HCT116 (cell line): ENCODE measurements around the gene CASR. TPM values are rescaled to one million over a fixed set of nuclear protein-coding genes. Genes with fewer than 3 reads are reported as not detected.

Experiments used
- ATAC-seq: fragments of 200-7000 bp; cut with Tn5 transposase; 2 replicates; pipeline ENCODE4 v1.9.1; 2020; ENCODE audit warnings: mild to moderate bottlenecking, moderate library complexity
- BruUV-seq: library from RNA; stranded (reverse); fragments of 400-500 nt; replicated peaks from 2 replicates; lab custom pipeline; 2021; lab: Mats Ljungman, UMichigan
- CTCF ChIA-PET: fragments of 300-600 bp; sonication (Branson Sonifier 250); formaldehyde crosslinking; loops from one replicate; lab custom pipeline; 2021; ENCODE audit warnings: antibody characterized with exemption; lab: Charles Lee
- POLR2A ChIA-PET: fragments of 300-600, 350-600 bp; sonication (Branson Sonifier 250); formaldehyde crosslinking; loops from one replicate; lab custom pipeline; 2021; ENCODE audit warnings: antibody characterized with exemption; lab: Charles Lee
- RAD21 ChIA-PET, 2 experiments: fragments of 300-600 bp; sonication (Branson Sonifier 250); formaldehyde crosslinking; loops; one replicate each; lab custom pipeline; 2023; ENCODE audit warnings: low total read pairs in 2 of 2; ENCODE audit not compliant: uncharacterized antibody in 2 of 2, unreplicated experiment in 2 of 2, low non-redundant PET in 1 of 2; lab: Charles Lee
- DNase-seq: peaks from one replicate; pipeline ENCODE4 v3.0.0-alpha.2; 2010; ENCODE audit warnings: low read depth, low spot score
- H2AFZ ChIP-seq: fragments of 200-600 bp; shearing (Covaris generic), sonication (generic); 2 replicates; pipeline ENCODE4 v1.6.1; 2017; ENCODE audit warnings: low read depth, mixed run types, mixed read lengths, antibody characterized with exemption, low read length; ENCODE audit not compliant: poor library complexity, severe bottlenecking
- H3K27ac ChIP-seq: 2 replicates; pipeline ENCODE4 v1.5.1; 2012; ENCODE audit warnings: low read depth, low read length
- H3K27me3 ChIP-seq: fragments of 200-600 bp; sonication (generic); 2 replicates; pipeline ENCODE4 v1.6.1; 2016; ENCODE audit warnings: mixed run types, low read length, mixed read lengths; ENCODE audit not compliant: insufficient read depth
- H3K36me3 ChIP-seq, 2 experiments: fragments of 200-500 bp in 1 of 2; fragments of 200-600 bp in 1 of 2; sonication (Bioruptor generic) in 1 of 2; sonication (generic) in 1 of 2; 2 replicates each; pipeline versions ENCODE4 v1.5.1 to v1.6.1; 2014 to 2016; ENCODE audit warnings: low read length in 2 of 2, inconsistent platforms in 1 of 2, mixed read lengths in 1 of 2, mixed run types in 1 of 2; ENCODE audit not compliant: insufficient read depth in 2 of 2, control insufficient read depth in 1 of 2
- H3K4me1 ChIP-seq, 2 experiments: fragments of 200-600 bp in 1 of 2; sonication (generic) in 1 of 2; 2 replicates each; pipeline versions ENCODE4 v1.5.1 to v1.6.1; 2012 to 2017; ENCODE audit warnings: low read length in 2 of 2, inconsistent platforms in 1 of 2, mild to moderate bottlenecking in 1 of 2, mixed read lengths in 1 of 2, mixed run types in 1 of 2, moderate library complexity in 1 of 2; ENCODE audit not compliant: insufficient read depth in 2 of 2, control insufficient read depth in 1 of 2
- H3K4me2 ChIP-seq: fragments of 200-600 bp; sonication (generic); 2 replicates; pipeline ENCODE4 v1.6.1; 2017; ENCODE audit warnings: mixed run types, low read length, mixed read lengths
- H3K4me3 ChIP-seq, 2 experiments: fragments of 200-600 bp in 1 of 2; sonication (generic) in 1 of 2; replicated peaks in 1 of 2; 2 replicates each; pipeline ENCODE4 v1.5.1; 2011 to 2016; ENCODE audit warnings: low read length in 2 of 2, control low read depth in 1 of 2, low read depth in 1 of 2, mild to moderate bottlenecking in 1 of 2, mixed read lengths in 1 of 2, mixed run types in 1 of 2
- H3K79me2 ChIP-seq: fragments of 200-600 bp; sonication (generic); 2 replicates; pipeline ENCODE4 v1.6.1; 2017; ENCODE audit warnings: mild to moderate bottlenecking, mixed run types, low read length, moderate library complexity, mixed read lengths; ENCODE audit not compliant: insufficient read depth
- H3K9ac ChIP-seq: fragments of 200-600 bp; sonication (generic); 2 replicates; pipeline ENCODE4 v1.6.1; 2016; ENCODE audit warnings: low read length, mixed read lengths
- H3K9me2 ChIP-seq: fragments of 200-600 bp; sonication (generic), shearing (Covaris generic); 2 replicates; pipeline ENCODE4 v1.6.1; 2017; ENCODE audit warnings: mixed run types, mild to moderate bottlenecking, moderate library complexity; ENCODE audit not compliant: insufficient read depth
- H3K9me3 ChIP-seq, 2 experiments: fragments of 200-500 bp in 1 of 2; fragments of 200-600 bp in 1 of 2; sonication (Bioruptor generic) in 1 of 2; sonication (generic) in 1 of 2; 2 replicates each; pipeline ENCODE4 v1.6.1; 2014 to 2017; ENCODE audit warnings: low read length in 2 of 2, mixed read lengths in 2 of 2, inconsistent platforms in 1 of 2, low read depth in 1 of 2, mild to moderate bottlenecking in 1 of 2, mixed run types in 1 of 2, moderate library complexity in 1 of 2; ENCODE audit not compliant: control insufficient read depth in 1 of 2, insufficient read depth in 1 of 2
- H4K20me1 ChIP-seq: fragments of 200-600 bp; sonication (generic), shearing (Covaris generic); 2 replicates; pipeline ENCODE4 v1.6.1; 2017; ENCODE audit warnings: mixed run types, mild to moderate bottlenecking, moderate library complexity; ENCODE audit not compliant: insufficient read depth
- CEBPB ChIP-seq: IDR thresholded peaks from 2 replicates; pipeline ENCODE4 v1.6.1; 2012; ENCODE audit warnings: low read depth
- EGR1 ChIP-seq: IDR thresholded peaks from 2 replicates; pipeline ENCODE4 v1.6.1; 2012; ENCODE audit warnings: low read depth
- ELF1 ChIP-seq: IDR thresholded peaks from 2 replicates; pipeline ENCODE4 v1.6.1; 2012; ENCODE audit warnings: low read depth, borderline replicate concordance
- EZH2phosphoT487 ChIP-seq: fragments of 200-600 bp; IDR thresholded peaks from 2 replicates; pipeline ENCODE4 v1.6.1; 2018; ENCODE audit warnings: antibody characterized with exemption, borderline replicate concordance
- FOSL1 ChIP-seq: IDR thresholded peaks from 2 replicates; pipeline ENCODE4 v1.6.1; 2012; ENCODE audit warnings: low read depth
- MAX ChIP-seq: IDR thresholded peaks from 2 replicates; pipeline ENCODE4 v1.6.1; 2012
- RAD21 ChIP-seq: IDR thresholded peaks from 2 replicates; pipeline ENCODE4 v1.6.1; 2012; ENCODE audit warnings: low read depth, mild to moderate bottlenecking
- SRF ChIP-seq: IDR thresholded peaks from 2 replicates; pipeline ENCODE4 v1.6.1; 2012; ENCODE audit warnings: low read depth
- ZBTB33 ChIP-seq: IDR thresholded peaks from 2 replicates; pipeline ENCODE4 v1.6.1; 2011; ENCODE audit warnings: mild to moderate bottlenecking, low read length, moderate library complexity; ENCODE audit not compliant: insufficient replicate concordance; ENCODE audit errors: extremely low read depth
- intact Hi-C: fragments of 100-400 bp; cut with micrococcal nuclease; formaldehyde crosslinking; loops from 2 replicates; pipeline ENCODE4 v1.10.0; 2022
- total RNA-seq: library from RNA; stranded (reverse); gene quantifications from one replicate; pipeline ENCODE4 v1.2.1, GENCODE V29; 2021; ENCODE audit not compliant: unreplicated experiment

CASR gene
- total RNA-seq, 1 experiment from 2014 or later, result not detected

- BruUV-seq, result no TSS peak
- Histone ChIP-seq H3K9ac (no peak overlapping the region), H3K79me2 (no peaks in the 10 kb centered on the region), H3K4me2 (no peak overlapping the region), H3K27me3 (no peaks in the 10 kb centered on the region), H3K9me2 (no peaks in the 10 kb centered on the region), H3K4me1 (0 out of 4 replicates have a peak, but pooled peaks cover 0 to 3% of the 10 kb centered on the region in 2 experiments), H2AFZ (no peak overlapping the region), H3K9me3 (no peaks in the 10 kb centered on the region), H3K4me3 (no peak overlapping the region), H4K20me1 (no peaks in the 10 kb centered on the region), H3K27ac (no peak overlapping the region), H3K36me3 (no peaks in the 10 kb centered on the region)
- TF ChIP-seq FOSL1 (no peak), SRF (no peak), ZBTB33 (no peak), RAD21 (no peak), CEBPB (no peak), ELF1 (no peak), EZH2phosphoT487 (no peak), EGR1 (no peak), MAX (no peak)
- ChIA-PET CTCF (interaction anchor here (4.0 kb wide), 1 partner anchor 159 kb away, joined by 50 read pairs; no protein-coding TSS in a partner anchor), RAD21 (no interaction called here), POLR2A (no interaction called here)
- ATAC-seq (no peak), DNase-seq (no peak)
- intact Hi-C loops, result no loop called here
Observed at GRCh38 chr3:122260206-122260605, 76.7 kb downstream of the CASR start.
